GM10266 (cell line): Measurements from ENCODE around the gene UNC119.

Experiments
- DNase-seq: peaks from one replicate; pipeline ENCODE4 v3.0.0; 2012; ENCODE audit errors: extremely low spot score
- CTCF ChIP-seq: IDR thresholded peaks from 2 replicates; pipeline ENCODE4 v1.5.1; 2012; ENCODE audit warnings: mild to moderate bottlenecking, low read depth; ENCODE audit not compliant: control insufficient read depth, insufficient read depth; ENCODE audit errors: missing control alignments

UNC119 gene

GRCh38 chr17:28552176-28552999 lies at the start of gene UNC119:
Gene UNC119, minus strand, starts transcription at chr17:28552624. Its CDS starts 67 bp downstream, at chr17:28552557.
- peak; percentile 94 for DNase-seq
- no peak for TF ChIP-seq CTCF

DNA sequence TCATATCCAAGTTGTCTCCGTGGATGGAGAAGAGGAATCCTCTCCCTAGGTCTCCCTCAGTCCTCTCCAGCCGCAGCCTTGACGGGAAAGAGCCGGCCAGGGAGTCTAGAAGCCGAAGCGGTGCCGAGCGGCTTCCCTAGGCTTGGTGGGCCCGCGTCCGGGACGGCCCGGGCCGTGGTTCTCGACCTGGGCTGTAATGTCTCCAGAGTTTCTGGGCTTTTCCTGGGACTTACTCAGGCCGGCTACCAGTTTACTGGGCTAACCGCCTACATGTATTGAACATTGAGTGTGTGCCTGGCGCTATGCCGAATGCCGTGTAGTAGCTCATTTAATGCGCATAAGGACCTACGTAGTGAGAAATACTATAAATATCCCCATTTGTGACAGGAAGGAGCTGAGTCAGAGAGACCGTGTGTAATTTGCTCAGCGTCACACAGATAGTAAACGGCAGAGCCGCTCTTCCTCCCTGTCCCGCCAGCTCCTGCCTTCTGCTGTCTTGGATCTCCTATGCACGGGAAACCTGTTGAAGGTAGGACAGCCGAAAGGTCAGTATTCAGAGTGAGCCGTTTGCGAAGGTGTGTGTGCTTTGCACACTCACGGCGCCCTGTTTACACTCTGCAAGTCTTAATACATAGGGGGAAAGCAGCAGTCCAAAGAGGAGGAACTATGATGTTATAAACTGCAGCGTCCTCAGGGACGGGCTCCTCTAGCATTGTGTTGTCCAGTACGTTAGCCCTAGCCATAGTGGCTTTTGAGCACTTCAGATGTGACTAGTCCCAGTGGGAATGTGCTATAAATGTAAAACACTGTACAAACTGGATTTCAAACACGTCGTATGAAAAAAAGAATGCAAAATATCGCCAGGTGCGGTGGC lies 47.1 kb upstream of the UNC119 start:
- peak; percentile 84 for DNase-seq
- no peak for TF ChIP-seq CTCF

- DNase-seq, result peak; percentile 98
- no peak for TF ChIP-seq CTCF
Measured at GRCh38 chr17:28598799-28599310, 46.4 kb upstream of the UNC119 start, which contains the start of gene SPAG5. Gene SPAG5, minus strand, starts transcription at chr17:28599025. Its CDS starts 79 bp downstream, at chr17:28598946.

DNA sequence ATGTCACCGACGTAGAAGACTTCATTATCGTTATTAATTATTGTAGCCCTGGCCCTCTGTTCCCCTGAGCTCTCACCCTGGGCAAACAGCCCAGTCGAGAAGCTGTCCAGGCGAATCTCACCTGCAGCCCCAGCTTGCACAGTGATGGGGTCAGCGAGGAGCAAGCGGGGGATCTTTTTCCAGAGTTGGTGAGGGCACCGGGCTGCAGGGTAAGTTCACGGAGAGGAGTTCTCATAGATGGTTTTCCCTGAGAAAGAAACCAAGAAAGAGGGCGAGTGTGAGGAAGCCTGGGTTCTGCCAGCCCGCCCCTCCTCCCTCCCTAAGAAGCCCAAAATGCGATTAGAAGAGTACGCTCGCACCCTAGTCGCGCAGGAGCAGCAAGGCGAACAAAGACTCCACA lies 46.0 kb upstream of the UNC119 start:
- TF ChIP-seq CTCF, result no peak
- no peak for DNase-seq

DNA sequence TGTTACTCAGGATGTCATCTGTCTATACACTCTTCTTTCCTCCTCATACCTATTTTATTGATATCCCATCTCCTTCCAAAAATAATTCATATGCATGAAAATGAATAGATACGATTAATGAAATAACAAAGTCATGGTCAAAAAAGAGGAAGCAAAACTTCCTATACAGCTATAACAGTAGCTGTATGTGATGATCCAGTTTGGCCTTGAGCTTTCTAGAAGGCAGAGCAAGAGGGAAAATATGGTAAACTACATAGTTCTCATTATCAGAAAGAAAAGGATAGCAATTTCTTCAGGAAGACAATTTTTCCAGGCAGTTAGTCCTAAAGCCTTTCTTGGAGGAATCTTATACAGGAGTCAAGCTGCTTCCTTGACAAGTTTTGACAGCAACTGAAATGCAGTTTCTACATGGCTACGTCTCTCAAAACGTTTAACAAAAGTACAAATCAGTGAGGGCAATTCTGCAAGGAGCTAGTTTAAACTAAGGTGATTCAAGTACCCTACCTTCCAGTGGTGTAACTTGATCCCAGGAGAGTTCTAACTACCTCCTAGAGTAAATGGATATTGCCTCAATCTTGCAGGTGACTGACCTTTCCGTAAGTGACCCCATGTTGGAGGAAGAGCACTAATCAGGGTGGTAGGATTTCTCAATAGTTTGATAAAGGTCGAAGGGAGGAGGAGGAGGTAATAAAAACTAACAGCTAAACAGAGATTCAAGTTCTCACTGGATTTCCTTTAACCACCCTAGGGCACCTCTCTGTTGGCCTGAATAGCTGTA lies 45.4 kb upstream of the UNC119 start:
- no peak for DNase-seq
- TF ChIP-seq CTCF, result no peak

DNA sequence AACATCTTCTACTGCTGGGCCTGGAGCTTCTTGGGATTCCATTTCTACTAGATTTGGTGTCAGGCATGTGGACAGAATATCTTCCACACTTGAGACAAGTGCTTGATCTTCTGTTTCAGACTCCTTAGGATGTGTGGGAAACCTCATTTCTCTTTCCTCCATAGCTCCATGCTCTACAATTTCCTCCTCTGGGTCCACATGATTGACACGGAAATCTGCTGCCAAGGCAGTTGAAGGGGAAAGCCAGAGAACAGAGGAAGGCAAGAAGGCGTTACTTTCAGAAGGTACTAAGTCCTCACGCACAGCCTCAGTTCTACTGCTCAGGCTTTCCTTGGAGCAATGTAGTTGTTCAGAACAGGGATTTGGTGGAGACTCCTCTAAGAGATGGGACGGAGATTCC lies 39.8 kb upstream of the UNC119 start:
- no peak for DNase-seq
- TF ChIP-seq CTCF, result no peak
